PC-9 (cell line): ENCODE data around the gene NAT16. TPM values are rescaled to one million over a fixed set of nuclear protein-coding genes. Genes with fewer than 3 reads are reported as not detected.
A peak's percentile ranks its signal among the peaks of the same experiment; 100 is the strongest.

Experiments
- BruUV-seq: library from RNA; stranded (reverse); fragments of 400-500 nt; replicated peaks from 2 replicates; lab custom pipeline; 2021; lab: Mats Ljungman, UMichigan
- CTCF ChIA-PET: fragments of 300-600 bp; sonication (Branson Sonifier 250); formaldehyde crosslinking; loops from one replicate; lab custom pipeline; 2022; ENCODE audit warnings: antibody characterized with exemption; lab: Charles Lee
- POLR2A ChIA-PET: fragments of 300-600 bp; sonication (Branson Sonifier 250); formaldehyde crosslinking; loops from one replicate; lab custom pipeline; 2022; ENCODE audit warnings: antibody characterized with exemption; ENCODE audit not compliant: unreplicated experiment; lab: Charles Lee
- DNase-seq, 2 experiments: peaks; one replicate each; pipeline versions ENCODE4 v3.0.0 to v3.0.0-alpha.2; 2015 to 2022; ENCODE audit warnings: mixed read lengths in 1 of 2
- H2AFZ ChIP-seq: fragments of 200-600 bp; sonication (generic); 2 replicates; pipeline ENCODE4 v1.8.1; 2017; ENCODE audit warnings: antibody characterized with exemption
- H3F3A ChIP-seq: fragments of 200-600 bp; sonication (generic); 2 replicates; pipeline ENCODE4 v1.8.1; 2017; ENCODE audit warnings: antibody characterized with exemption, mild to moderate bottlenecking, low read depth; ENCODE audit not compliant: insufficient read depth
- H3K27ac ChIP-seq: fragments of 200-600 bp; sonication (generic); 2 replicates; pipeline ENCODE4 v1.6.1; 2016; ENCODE audit warnings: mixed run types
- H3K27me3 ChIP-seq: fragments of 200-600 bp; sonication (generic); 2 replicates; pipeline ENCODE4 v1.6.1; 2016; ENCODE audit warnings: low read depth, mixed run types; ENCODE audit not compliant: insufficient read depth
- H3K36me3 ChIP-seq: fragments of 200-600 bp; sonication (generic); 2 replicates; pipeline ENCODE4 v1.6.1; 2016; ENCODE audit warnings: low read depth, mixed run types
- H3K4me1 ChIP-seq: fragments of 200-600 bp; sonication (generic); replicated peaks from 2 replicates; pipeline ENCODE4 v1.6.1; 2016; ENCODE audit warnings: mixed run types; ENCODE audit not compliant: insufficient read depth
- H3K4me2 ChIP-seq: fragments of 200-600 bp; sonication (generic); 2 replicates; pipeline ENCODE4 v1.6.1; 2017; ENCODE audit warnings: mixed run types
- H3K4me3 ChIP-seq: fragments of 200-600 bp; sonication (generic); 2 replicates; pipeline ENCODE4 v1.6.1; 2016; ENCODE audit warnings: mixed run types
- H3K79me2 ChIP-seq: fragments of 200-600 bp; sonication (generic); 2 replicates; pipeline ENCODE4 v1.6.1; 2017; ENCODE audit warnings: low read depth, mixed run types
- H3K9me2 ChIP-seq: fragments of 200-600 bp; sonication (generic); 2 replicates; pipeline ENCODE4 v1.8.1; 2017; ENCODE audit warnings: mild to moderate bottlenecking; ENCODE audit not compliant: insufficient read depth
- H3K9me3 ChIP-seq: fragments of 200-600 bp; sonication (generic); 2 replicates; pipeline ENCODE4 v1.8.1; 2016; ENCODE audit warnings: low read depth; ENCODE audit not compliant: insufficient read depth
- H4K20me1 ChIP-seq: fragments of 200-600 bp; sonication (generic); 2 replicates; pipeline ENCODE4 v1.8.1; 2017; ENCODE audit not compliant: insufficient read depth
- EZH2 ChIP-seq: fragments of 200-600 bp; sonication (generic); IDR thresholded peaks from 2 replicates; pipeline ENCODE4 v1.8.0; 2017; ENCODE audit warnings: antibody characterized with exemption, low read depth
- intact Hi-C: fragments of 100-400 bp; cut with micrococcal nuclease; formaldehyde crosslinking; loops from one replicate; pipeline ENCODE4 v1.10.0; 2022; ENCODE audit not compliant: unreplicated experiment
- total RNA-seq: library from RNA; stranded (reverse); gene quantifications from 2 replicates; pipeline ENCODE4 v1.2.3, GENCODE V29; 2021
- TF ChIP-seq, protein P1 (sequence below): fragments of 200-600 bp; sonication (generic); conservative IDR thresholded peaks from 2 replicates; pipeline ENCODE4 v1.6.1; 2017; ENCODE audit warnings: mixed run types, antibody characterized with exemption, mild to moderate bottlenecking, moderate library complexity

NAT16 gene
- total RNA-seq, 1 experiment from 2014 or later = not detected

- Histone ChIP-seq H3K9me2 (no peaks in the 10 kb centered on the region), H3K4me3 (no peak overlapping the region), H3K27ac (peak overlapping the region; percentile 99), H3K4me2 (peak overlapping the region; percentile 92), H3K27me3 (no peaks in the 10 kb centered on the region), H3K79me2 (peaks cover 15% of the 10 kb centered on the region; the same call in 1 of the 2 replicates), H4K20me1 (no peaks in the 10 kb centered on the region), H3F3A (peaks cover 82% of the 10 kb centered on the region), H3K4me1 (peaks cover 86% of the 10 kb centered on the region), H3K36me3 (no peaks in the 10 kb centered on the region), H3K9me3 (no peaks in the 10 kb centered on the region), H2AFZ (no peak overlapping the region)
- CTCF ChIA-PET = interaction anchor here (0.5 to 1.1 kb wide), 2 partner anchors 29 to 40 kb away, joined by 3 to 10 read pairs; no protein-coding TSS in a partner anchor
- BruUV-seq = TSS peak; percentile 39
- peak; percentile 57 to 81 for DNase-seq
- TF ChIP-seq EZH2 = no peak
- TF ChIP-seq, protein P1, sequence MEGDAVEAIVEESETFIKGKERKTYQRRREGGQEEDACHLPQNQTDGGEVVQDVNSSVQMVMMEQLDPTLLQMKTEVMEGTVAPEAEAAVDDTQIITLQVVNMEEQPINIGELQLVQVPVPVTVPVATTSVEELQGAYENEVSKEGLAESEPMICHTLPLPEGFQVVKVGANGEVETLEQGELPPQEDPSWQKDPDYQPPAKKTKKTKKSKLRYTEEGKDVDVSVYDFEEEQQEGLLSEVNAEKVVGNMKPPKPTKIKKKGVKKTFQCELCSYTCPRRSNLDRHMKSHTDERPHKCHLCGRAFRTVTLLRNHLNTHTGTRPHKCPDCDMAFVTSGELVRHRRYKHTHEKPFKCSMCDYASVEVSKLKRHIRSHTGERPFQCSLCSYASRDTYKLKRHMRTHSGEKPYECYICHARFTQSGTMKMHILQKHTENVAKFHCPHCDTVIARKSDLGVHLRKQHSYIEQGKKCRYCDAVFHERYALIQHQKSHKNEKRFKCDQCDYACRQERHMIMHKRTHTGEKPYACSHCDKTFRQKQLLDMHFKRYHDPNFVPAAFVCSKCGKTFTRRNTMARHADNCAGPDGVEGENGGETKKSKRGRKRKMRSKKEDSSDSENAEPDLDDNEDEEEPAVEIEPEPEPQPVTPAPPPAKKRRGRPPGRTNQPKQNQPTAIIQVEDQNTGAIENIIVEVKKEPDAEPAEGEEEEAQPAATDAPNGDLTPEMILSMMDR = no peak
- intact Hi-C loops = no loop called here
- POLR2A ChIA-PET = interaction anchor here (0.6 to 1.5 kb wide), 2 partner anchors 40 to 342 kb away, joined by 10 to 23 read pairs; no protein-coding TSS in a partner anchor
Observed at GRCh38 chr7:101124376-101125056, 55.6 kb downstream of the NAT16 start.

- no TSS peak for BruUV-seq
- Histone ChIP-seq H3K4me2 (peak overlapping the region; percentile 92), H3K4me3 (no peak overlapping the region), H3K27me3 (no peaks in the 10 kb centered on the region), H3K79me2 (peaks cover 15% of the 10 kb centered on the region; the same call in 1 of the 2 replicates), H3K9me2 (no peaks in the 10 kb centered on the region), H3K9me3 (no peaks in the 10 kb centered on the region), H4K20me1 (no peaks in the 10 kb centered on the region), H3F3A (peaks cover 90% of the 10 kb centered on the region), H2AFZ (no peak overlapping the region), H3K36me3 (no peaks in the 10 kb centered on the region), H3K27ac (peak overlapping the region; percentile 99), H3K4me1 (peaks cover 92% of the 10 kb centered on the region)
- ChIA-PET POLR2A (interaction anchor here (0.6 to 1.5 kb wide), 2 partner anchors 39 to 392 kb away, joined by 4 to 23 read pairs; no protein-coding TSS in a partner anchor), CTCF (interaction anchor here (1.1 kb wide), 1 partner anchor 28 kb away, joined by 10 read pairs; no protein-coding TSS in a partner anchor)
- intact Hi-C loops = no loop called here
- no peak for DNase-seq
- TF ChIP-seq EZH2 = no peak
- TF ChIP-seq, protein P1 = no peak
Observed at GRCh38 chr7:101123703-101124068, 56.4 kb downstream of the NAT16 start.

DNA sequence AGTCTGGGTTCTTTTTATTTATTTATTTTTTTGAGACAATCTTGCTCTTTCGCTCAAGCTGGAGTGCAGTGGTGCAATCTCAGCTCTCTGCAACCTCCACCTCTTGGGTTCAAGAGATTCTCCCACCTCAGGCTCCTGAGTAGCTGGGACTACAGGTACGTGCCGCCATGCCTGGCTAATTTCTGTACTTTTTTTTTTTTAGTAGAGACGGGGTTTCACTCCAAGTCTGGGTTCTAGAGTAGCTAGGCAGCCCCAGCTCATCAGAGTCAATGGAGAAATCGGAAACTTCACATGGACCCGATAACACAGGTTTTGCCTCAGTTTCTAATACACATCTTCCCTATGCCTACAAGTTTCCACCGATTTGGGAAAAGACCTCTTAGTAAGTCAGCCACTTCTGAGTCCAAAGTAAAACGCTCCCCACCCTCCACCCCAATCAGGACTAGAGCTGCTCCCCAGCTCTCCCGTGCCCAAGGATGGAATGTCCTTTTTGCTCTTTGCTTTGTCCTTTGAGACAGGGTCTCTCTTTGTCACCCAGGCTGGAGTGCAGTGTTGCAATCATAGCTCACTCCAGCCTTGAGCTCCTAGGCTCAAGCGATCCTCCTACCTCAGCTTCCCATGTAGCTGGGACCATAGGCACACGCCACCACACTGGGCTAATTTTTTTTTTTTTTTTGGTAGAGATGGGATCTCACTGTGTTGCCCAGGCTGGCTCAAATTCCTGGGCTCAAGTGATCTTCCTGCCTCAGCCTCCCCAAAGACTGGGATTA is 57.0 kb downstream of the NAT16 start:
- H3F3A ChIP-seq = peaks cover 96% of the 10 kb centered on the region
- H3K4me2 ChIP-seq = peak overlapping the region; percentile 92
- no peaks in the 10 kb centered on the region for H3K9me2 ChIP-seq
- ChIA-PET POLR2A (interaction anchor here (0.9 to 1.6 kb wide), 2 partner anchors 23 to 38 kb away, joined by 16 to 17 read pairs; partner anchors contain the start of gene TRIM56), CTCF (interaction anchor here (0.7 to 1.3 kb wide), 2 partner anchors 21 to 38 kb away, joined by 3 to 4 read pairs; no protein-coding TSS in a partner anchor)
- no peak for TF ChIP-seq EZH2
- TF ChIP-seq, protein P1 = no peak
- no peak for DNase-seq
- no peak overlapping the region for H2AFZ ChIP-seq
- no peaks in the 10 kb centered on the region for H3K27me3 ChIP-seq
- BruUV-seq = TSS peak; percentile 5
- H3K4me3 ChIP-seq = peak overlapping the region; percentile 50; the same call in 1 of the 2 replicates
- H4K20me1 ChIP-seq = no peaks in the 10 kb centered on the region
- H3K9me3 ChIP-seq = no peaks in the 10 kb centered on the region
- intact Hi-C loops = loop anchor here (1.0 kb wide), 1 partner anchor 23 kb away; no protein-coding TSS in a partner anchor
- peak overlapping the region; percentile 99 for H3K27ac ChIP-seq
- H3K36me3 ChIP-seq = no peaks in the 10 kb centered on the region
- H3K4me1 ChIP-seq = peaks cover 92% of the 10 kb centered on the region
- H3K79me2 ChIP-seq = peaks cover 15% of the 10 kb centered on the region; the same call in 1 of the 2 replicates
